Nephron progenitor cell (in vitro differentiated cells): ENCODE data around the gene OLFM1.

Experiments
- DNase-seq: peaks from one replicate; pipeline ENCODE4 v3.0.0; 2021
- H3K27ac Mint-ChIP-seq: 2 replicates; pipeline ENCODE4 v1.8.0; 2021; ENCODE audit warnings: mild to moderate bottlenecking, moderate library complexity, mixed read lengths
- H3K27me3 Mint-ChIP-seq: 2 replicates; pipeline ENCODE4 v1.8.0; 2021; ENCODE audit warnings: mild to moderate bottlenecking, low read depth, mixed read lengths; ENCODE audit not compliant: poor library complexity
- H3K36me3 Mint-ChIP-seq: 2 replicates; pipeline ENCODE4 v1.8.0; 2021; ENCODE audit warnings: low read depth, mixed read lengths
- H3K4me1 Mint-ChIP-seq: 2 replicates; pipeline ENCODE4 v1.8.0; 2021; ENCODE audit warnings: mixed read lengths
- H3K4me3 Mint-ChIP-seq: 2 replicates; pipeline ENCODE4 v1.8.0; 2021; ENCODE audit warnings: mild to moderate bottlenecking, moderate library complexity, mixed read lengths
- H3K9me3 Mint-ChIP-seq: 2 replicates; pipeline ENCODE4 v1.8.0; 2021; ENCODE audit warnings: mild to moderate bottlenecking, moderate library complexity, mixed read lengths
- CTCF ChIP-seq: fragments of 200-600 bp; sonication (generic); IDR thresholded peaks from 2 replicates; pipeline ENCODE4 v1.5.0; 2021; ENCODE audit warnings: antibody characterized with exemption

The OLFM1 gene

DNA sequence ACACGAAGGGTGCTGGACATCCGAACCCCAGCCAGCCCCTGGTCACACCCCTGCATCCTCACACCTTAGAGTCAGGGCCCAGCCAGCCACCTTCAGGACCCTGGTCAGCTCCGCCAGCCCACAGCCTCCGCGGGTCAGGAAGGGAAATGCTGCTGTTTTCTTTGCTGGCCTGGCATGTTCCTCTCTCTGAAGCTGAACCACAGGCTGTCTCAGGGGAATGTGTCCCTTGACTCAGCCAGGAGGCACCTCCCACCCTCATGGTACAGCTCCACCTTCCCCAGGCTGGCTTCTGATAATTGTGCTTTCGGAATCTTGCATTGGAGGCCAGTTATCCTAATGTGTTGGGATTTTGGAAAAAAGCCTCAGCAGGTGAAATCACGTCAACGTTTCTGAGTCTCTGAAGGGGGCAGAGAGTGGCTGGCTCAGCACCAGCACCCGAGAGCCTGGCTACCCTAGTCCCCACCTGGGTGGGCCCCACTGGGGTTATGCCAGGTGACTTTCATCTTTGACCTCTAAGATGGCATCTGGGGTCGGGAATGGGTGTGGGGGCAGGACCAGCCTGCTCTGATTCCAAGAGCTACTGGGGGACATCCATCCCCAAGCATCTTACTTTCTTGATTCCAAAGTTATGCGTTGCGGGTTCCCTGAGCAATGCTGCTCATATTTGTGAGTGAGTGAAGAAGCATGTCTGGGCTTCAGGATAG lies 9.8 kb upstream of the OLFM1 start:
- peak; percentile 94 for DNase-seq
- H3K4me3 Mint-ChIP-seq = peak overlapping the region; percentile 50
- H3K9me3 Mint-ChIP-seq = no peaks in the 10 kb centered on the region
- no peaks in the 10 kb centered on the region for H3K36me3 Mint-ChIP-seq
- no peak overlapping the region for H3K27ac Mint-ChIP-seq
- no peaks in the 10 kb centered on the region for H3K4me1 Mint-ChIP-seq
- TF ChIP-seq CTCF = no peak
- peaks cover 72% of the 10 kb centered on the region for H3K27me3 Mint-ChIP-seq

DNA sequence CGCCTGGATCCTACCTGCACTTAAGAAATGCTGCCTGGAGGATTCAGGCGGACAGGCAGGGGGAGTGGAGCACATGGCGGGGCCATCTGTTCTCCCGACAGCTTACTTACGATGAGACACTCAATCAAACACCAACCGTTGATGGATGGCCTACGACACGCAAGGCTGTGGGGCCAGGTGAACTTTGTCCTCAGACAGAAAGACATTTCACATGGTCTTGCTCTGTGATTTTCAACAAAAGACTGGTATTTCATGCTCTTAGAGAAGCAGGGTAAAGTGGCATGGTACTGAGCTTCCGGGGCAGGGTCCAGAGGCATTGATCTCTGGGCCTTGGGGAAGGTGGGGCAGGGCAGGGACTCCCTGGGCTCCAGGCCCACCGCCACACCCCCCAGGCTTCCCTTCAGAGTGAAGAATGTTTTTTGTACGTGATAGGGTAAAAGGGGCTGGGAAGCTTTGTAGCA lies 9.1 kb upstream of the OLFM1 start:
- no peak overlapping the region for H3K4me3 Mint-ChIP-seq
- DNase-seq = no peak
- H3K27ac Mint-ChIP-seq = no peak overlapping the region
- no peak for TF ChIP-seq CTCF
- H3K4me1 Mint-ChIP-seq = no peaks in the 10 kb centered on the region
- H3K9me3 Mint-ChIP-seq = no peaks in the 10 kb centered on the region
- no peaks in the 10 kb centered on the region for H3K36me3 Mint-ChIP-seq
- peaks cover 70% of the 10 kb centered on the region for H3K27me3 Mint-ChIP-seq

- Mint-ChIP-seq H3K36me3 (no peaks in the 10 kb centered on the region), H3K4me1 (no peaks in the 10 kb centered on the region), H3K4me3 (no peak overlapping the region), H3K27ac (no peak overlapping the region), H3K9me3 (no peaks in the 10 kb centered on the region), H3K27me3 (peaks cover 66% of the 10 kb centered on the region)
- no peak for DNase-seq
- TF ChIP-seq CTCF = no peak
These were observed 8.4 kb upstream of the OLFM1 start for GRCh38 chr9:135079018-135079417.

GRCh38 chr9:135079676-135080075 lies 7.8 kb upstream of the OLFM1 start:
- Mint-ChIP-seq H3K4me1 (no peaks in the 10 kb centered on the region), H3K36me3 (no peaks in the 10 kb centered on the region), H3K4me3 (no peak overlapping the region), H3K27me3 (peaks cover 66% of the 10 kb centered on the region), H3K27ac (no peak overlapping the region), H3K9me3 (no peaks in the 10 kb centered on the region)
- no peak for DNase-seq
- no peak for TF ChIP-seq CTCF

- no peaks in the 10 kb centered on the region for H3K9me3 Mint-ChIP-seq
- no peak for DNase-seq
- H3K4me1 Mint-ChIP-seq = no peaks in the 10 kb centered on the region
- no peaks in the 10 kb centered on the region for H3K36me3 Mint-ChIP-seq
- H3K27ac Mint-ChIP-seq = no peak overlapping the region
- no peak for TF ChIP-seq CTCF
- peaks cover 65% of the 10 kb centered on the region for H3K27me3 Mint-ChIP-seq
- no peak overlapping the region for H3K4me3 Mint-ChIP-seq
These were observed 6.9 kb upstream of the OLFM1 start for GRCh38 chr9:135080286-135081263.
